Limb (tissue), 2 donors: Measurements from ENCODE around the gene POLN.

Source experiments
- DNase-seq, 2 donors: peaks; one replicate each; pipeline ENCODE4 v3.0.0-alpha.2; 2016; ENCODE audit errors: extremely low spot score in 2 of 2

POLN gene

GRCh38 chr4:2116687-2117400 is 125.1 kb downstream of the POLN start:
- no peak for DNase-seq

- DNase-seq = no peak
Observed at GRCh38 chr4:2105559-2105958, 136.4 kb downstream of the POLN start.

- DNase-seq = no peak
Observed at GRCh38 chr4:2104556-2105345, 137.2 kb downstream of the POLN start.

GRCh38 chr4:2103843-2104547 is 137.9 kb downstream of the POLN start:
- DNase-seq = no peak

GRCh38 chr4:2103127-2103842 is 138.6 kb downstream of the POLN start:
- no peak for DNase-seq

- no peak for DNase-seq
Observed at GRCh38 chr4:2102045-2102883, 139.7 kb downstream of the POLN start.

GRCh38 chr4:2101346-2102044 is 140.4 kb downstream of the POLN start:
- no peak for DNase-seq

GRCh38 chr4:2096073-2096609 is 145.8 kb downstream of the POLN start:
- no peak for DNase-seq

GRCh38 chr4:2095236-2096072 is 146.5 kb downstream of the POLN start:
- no peak for DNase-seq

- no peak for DNase-seq
Observed at GRCh38 chr4:2094545-2094944, 147.4 kb downstream of the POLN start.

GRCh38 chr4:2093265-2093664 is 148.7 kb downstream of the POLN start:
- no peak for DNase-seq

GRCh38 chr4:2092669-2093053 is 149.3 kb downstream of the POLN start:
- no peak for DNase-seq

GRCh38 chr4:2091990-2092668 is 149.8 kb downstream of the POLN start:
- DNase-seq = no peak

- DNase-seq = no peak
Observed at GRCh38 chr4:2090642-2091041, 151.3 kb downstream of the POLN start.

GRCh38 chr4:2089222-2089621 is 152.7 kb downstream of the POLN start:
- no peak for DNase-seq

GRCh38 chr4:2087170-2087569 is 154.8 kb downstream of the POLN start:
- DNase-seq = no peak

GRCh38 chr4:2085496-2085901 is 156.4 kb downstream of the POLN start:
- no peak for DNase-seq

GRCh38 chr4:2084316-2084715 is 157.6 kb downstream of the POLN start:
- no peak for DNase-seq

- DNase-seq = no peak
Observed at GRCh38 chr4:2083826-2084160, 158.1 kb downstream of the POLN start.
